Colonic mucosa (tissue), 4 donors: ENCODE results near the gene NPW. TPM values are rescaled to one million over a fixed set of nuclear protein-coding genes. Genes with fewer than 3 reads are reported as not detected.

Experiments used
- DNase-seq: peaks from one replicate; pipeline ENCODE4 v3.0.0-alpha.2; 2020
- H3K27ac ChIP-seq: fragments of 200-600 bp; one replicate; pipeline ENCODE4 v1.8.0; 2021
- H3K27me3 ChIP-seq: fragments of 200-600 bp; one replicate; pipeline ENCODE4 v1.8.0; 2021
- H3K36me3 ChIP-seq: fragments of 200-600 bp; one replicate; pipeline ENCODE4 v1.8.0; 2021
- H3K4me1 ChIP-seq: fragments of 200-600 bp; one replicate; pipeline ENCODE4 v1.8.0; 2021; ENCODE audit warnings: mild to moderate bottlenecking
- H3K4me3 ChIP-seq: fragments of 200-600 bp; one replicate; pipeline ENCODE4 v1.8.0; 2021
- H3K9ac ChIP-seq, 2 donors: one replicate each; pipeline ENCODE4 v1.7.0; 2013; ENCODE audit warnings: control low read depth in 2 of 2, low read depth in 2 of 2, low read length in 2 of 2
- H3K9me3 ChIP-seq: fragments of 200-600 bp; one replicate; pipeline ENCODE4 v1.8.0; 2021
- CTCF ChIP-seq: fragments of 200-600 bp; IDR thresholded peaks from one replicate; pipeline ENCODE4 v1.8.0; 2022; ENCODE audit warnings: antibody characterized with exemption, mild to moderate bottlenecking
- intact Hi-C: fragments of 100-400 bp; cut with DNase I; formaldehyde crosslinking; loops from one replicate; pipeline ENCODE4 v1.14.1; 2022
- total RNA-seq, 2 donors: library from RNA; stranded (reverse); fragmentation: NEBNext Ultra II Directional in 1 of 2; extraction: Animal tissue kit (Norgen Biotek cat#: 25700) in 1 of 2; gene quantifications; one replicate each; pipeline ENCODE4 v1.2.1, GENCODE V29; 2021
- donor health status: healthy.
- donor health status: DM: no; HTN: no; CAD: no.
- donor health status: DM: no; HTN: no; CAD: no.

Gene NPW
- total RNA-seq, 2 donors from 2014 or later = 3.5 to 3.8 TPM

DNA sequence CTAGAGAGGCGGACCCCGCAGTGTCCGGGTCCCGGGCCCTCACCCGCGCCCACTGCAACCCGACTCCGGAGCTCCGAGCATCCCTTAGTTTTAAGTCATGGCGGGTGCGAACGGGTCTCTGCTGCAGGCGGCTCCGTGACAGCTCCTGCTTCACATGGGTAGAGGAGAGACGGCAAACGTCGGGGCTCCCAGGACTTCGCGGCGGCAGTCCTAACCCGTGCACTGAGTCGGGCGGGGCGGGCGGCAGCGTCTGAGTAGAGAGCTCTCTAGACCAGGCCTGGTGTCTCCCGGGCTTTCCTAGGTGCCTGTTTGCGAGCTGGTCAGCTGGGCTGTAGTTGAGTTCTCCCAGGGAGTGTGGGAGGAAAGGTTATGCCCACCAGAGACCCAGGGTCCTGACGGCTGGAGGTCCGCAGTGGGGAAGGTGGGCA, 28.5 kb downstream of the NPW start:
- peaks cover 34% of the 10 kb centered on the region for H3K4me1 ChIP-seq
- H3K27ac ChIP-seq = peak overlapping the region; percentile 77
- no peaks in the 10 kb centered on the region for H3K36me3 ChIP-seq
- H3K9me3 ChIP-seq = no peaks in the 10 kb centered on the region
- no peaks in the 10 kb centered on the region for H3K27me3 ChIP-seq
- no peak for TF ChIP-seq CTCF
- peak overlapping the region; percentile 80 to 82 for H3K9ac ChIP-seq
- peak overlapping the region; percentile 97 for H3K4me3 ChIP-seq
- DNase-seq = peak; percentile 52
- intact Hi-C loops = no loop called here

GRCh38 chr16:2053211-2053610, 33.6 kb downstream of the NPW start:
- Histone ChIP-seq H3K4me3 (no peak overlapping the region), H3K4me1 (peaks cover 17% of the 10 kb centered on the region), H3K27ac (no peak overlapping the region), H3K9ac (no peak overlapping the region), H3K36me3 (peaks cover 6% of the 10 kb centered on the region), H3K9me3 (no peaks in the 10 kb centered on the region), H3K27me3 (no peaks in the 10 kb centered on the region)
- TF ChIP-seq CTCF = no peak
- no peak for DNase-seq
- intact Hi-C loops = no loop called here

DNA sequence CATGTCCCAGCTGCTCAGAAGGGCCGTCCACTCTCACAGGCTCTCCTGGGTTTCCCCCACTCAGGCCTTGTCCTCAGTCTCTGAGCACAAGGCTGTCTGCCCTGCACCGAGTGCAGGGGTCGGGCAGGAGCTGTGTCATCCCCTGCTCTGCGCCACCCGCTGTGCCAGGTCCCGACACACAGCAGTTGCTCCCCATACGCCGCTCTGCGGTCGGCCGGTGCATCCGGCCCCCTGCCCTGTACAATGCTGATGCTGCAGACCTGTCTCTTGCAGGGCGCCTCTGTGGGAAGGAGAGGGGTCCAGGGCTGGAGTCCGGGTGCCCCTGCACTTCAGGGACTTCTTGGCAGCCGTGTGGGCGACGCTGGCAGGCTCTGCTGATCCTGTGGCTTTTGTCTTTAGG, 34.3 kb downstream of the NPW start:
- no peak for TF ChIP-seq CTCF
- H3K9me3 ChIP-seq = no peaks in the 10 kb centered on the region
- peak overlapping the region; percentile 58 to 61 for H3K9ac ChIP-seq
- DNase-seq = no peak
- H3K27ac ChIP-seq = no peak overlapping the region
- intact Hi-C loops = no loop called here
- H3K36me3 ChIP-seq = peaks cover 6% of the 10 kb centered on the region
- H3K4me3 ChIP-seq = no peak overlapping the region
- H3K27me3 ChIP-seq = no peaks in the 10 kb centered on the region
- H3K4me1 ChIP-seq = peaks cover 11% of the 10 kb centered on the region

GRCh38 chr16:2054543-2055245, 35.1 kb downstream of the NPW start:
- no peak overlapping the region for H3K4me3 ChIP-seq
- no peaks in the 10 kb centered on the region for H3K9me3 ChIP-seq
- intact Hi-C loops = no loop called here
- no peak for TF ChIP-seq CTCF
- H3K27ac ChIP-seq = peak overlapping the region; percentile 55
- peak; percentile 91 for DNase-seq
- H3K27me3 ChIP-seq = no peaks in the 10 kb centered on the region
- H3K4me1 ChIP-seq = peaks cover 9% of the 10 kb centered on the region
- H3K9ac ChIP-seq = peak overlapping the region; percentile 58 to 61
- H3K36me3 ChIP-seq = peaks cover 6% of the 10 kb centered on the region

DNA sequence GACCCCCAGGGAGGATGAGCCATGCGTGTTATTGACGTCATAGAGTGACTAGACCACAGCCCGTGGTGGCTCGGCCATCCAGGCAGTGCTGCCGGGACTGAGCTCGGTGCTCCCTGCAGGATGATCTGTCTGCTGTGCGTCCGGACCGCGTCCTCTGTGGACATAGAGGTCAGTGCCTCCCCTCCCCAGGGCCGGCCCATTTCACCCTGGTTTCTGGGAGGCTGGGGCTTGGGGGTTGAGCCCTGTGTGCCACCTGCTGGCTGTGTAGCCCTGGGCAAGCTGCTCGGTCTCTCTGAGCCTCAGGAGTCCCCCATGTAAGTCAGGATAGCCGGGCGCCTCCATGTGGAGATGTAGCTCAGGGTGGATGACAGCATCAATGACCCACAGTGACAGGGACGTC, 36.5 kb downstream of the NPW start:
- intact Hi-C loops = no loop called here
- Histone ChIP-seq H3K27ac (no peak overlapping the region), H3K4me1 (peaks cover 9% of the 10 kb centered on the region), H3K4me3 (no peak overlapping the region), H3K9ac (no peak overlapping the region), H3K36me3 (peaks cover 6% of the 10 kb centered on the region), H3K9me3 (no peaks in the 10 kb centered on the region), H3K27me3 (no peaks in the 10 kb centered on the region)
- TF ChIP-seq CTCF = no peak
- DNase-seq = no peak
